Measurements from ENCODE around the gene WDTC1.

WDTC1 gene

GRCh38 chr1:27356277-27356618, 121.8 kb downstream of the WDTC1 start:
- DNase-seq (ENCODE audit: low read depth): no peak

- no peak for DNase-seq (ENCODE audit: low read depth)
Measured at GRCh38 chr1:27356619-27357280, 122.3 kb downstream of the WDTC1 start.

- peak; percentile 72 for DNase-seq (ENCODE audit: low read depth)
Measured at GRCh38 chr1:27357281-27358037, 123.0 kb downstream of the WDTC1 start.

All from stimulated activated CD4-positive, alpha-beta T cell treated with anti-CD3 and anti-CD28 coated beads, Interleukin-2, amount 100 ng/mL, for 4 hours (primary cell).